GM10248 (cell line): Measurements from ENCODE around the gene DNAJC5.
"Not testable (repeated sequence)": the region's sequence is repeated elsewhere in the genome, so short reads cannot be mapped to it uniquely, and the experiment has no call there.

Experiments
- CTCF ChIA-PET: fragments of 300-600 bp; sonication (Branson Sonifier 250); formaldehyde crosslinking; extraction: SDS; loops from one replicate; lab custom pipeline; 2021; ENCODE audit warnings: antibody characterized with exemption; lab: Yijun Ruan, JAX
- POLR2A ChIA-PET: fragments of 350-650 bp; sonication (Branson Sonifier 250); formaldehyde crosslinking; extraction: SDS; loops from one replicate; lab custom pipeline; 2020; ENCODE audit warnings: antibody characterized with exemption; lab: Yijun Ruan, JAX
- DNase-seq: peaks from one replicate; pipeline ENCODE4 v3.0.0; 2012; ENCODE audit errors: extremely low spot score
- TF ChIP-seq, protein P1 (sequence below): IDR thresholded peaks from 2 replicates; pipeline ENCODE4 v1.5.1; 2012; ENCODE audit warnings: mild to moderate bottlenecking, low read depth; ENCODE audit errors: extremely low read depth, missing control alignments, control extremely low read depth

DNAJC5 gene

DNA sequence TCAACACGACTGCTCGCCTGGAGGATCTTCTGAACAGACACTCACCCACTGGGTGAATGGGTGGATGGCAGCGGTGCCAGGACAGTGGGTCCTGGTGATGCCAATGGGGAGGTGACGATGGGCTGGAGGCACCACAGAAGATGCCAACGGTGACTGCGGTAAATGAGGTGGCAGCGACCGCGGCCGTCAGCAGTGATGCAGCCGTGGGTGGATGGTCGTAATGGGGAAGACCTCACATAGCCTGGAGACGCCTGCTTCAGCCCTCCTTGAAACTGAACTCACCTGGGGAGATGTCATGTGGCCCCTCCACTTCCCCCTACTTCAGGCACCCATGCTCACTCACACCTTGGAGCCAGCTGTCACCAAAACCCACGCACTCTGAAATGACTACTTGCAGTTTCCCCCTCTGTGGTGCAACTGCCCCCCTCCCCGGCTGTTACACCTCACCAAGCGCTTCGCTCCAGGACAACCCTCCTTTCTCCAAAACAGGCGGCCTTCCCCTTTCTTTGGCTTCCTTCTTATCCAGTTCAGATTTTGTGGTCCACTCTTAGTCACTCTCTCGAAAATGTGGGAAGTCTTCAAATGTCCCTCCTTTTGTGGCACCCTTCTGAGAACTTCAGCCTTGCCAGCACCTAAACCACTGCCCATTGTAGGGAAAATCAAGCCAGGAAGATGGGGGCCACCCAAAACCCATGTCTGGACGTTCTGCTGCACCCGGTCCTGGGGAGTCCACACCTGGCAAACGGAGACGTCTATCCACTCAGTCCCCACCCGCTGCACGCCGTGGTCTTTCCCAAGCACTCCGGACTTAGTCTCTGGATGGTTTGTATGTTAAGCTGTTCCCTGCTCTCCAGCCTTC lies 44.0 kb upstream of the DNAJC5 start:
- TF ChIP-seq, protein P1, sequence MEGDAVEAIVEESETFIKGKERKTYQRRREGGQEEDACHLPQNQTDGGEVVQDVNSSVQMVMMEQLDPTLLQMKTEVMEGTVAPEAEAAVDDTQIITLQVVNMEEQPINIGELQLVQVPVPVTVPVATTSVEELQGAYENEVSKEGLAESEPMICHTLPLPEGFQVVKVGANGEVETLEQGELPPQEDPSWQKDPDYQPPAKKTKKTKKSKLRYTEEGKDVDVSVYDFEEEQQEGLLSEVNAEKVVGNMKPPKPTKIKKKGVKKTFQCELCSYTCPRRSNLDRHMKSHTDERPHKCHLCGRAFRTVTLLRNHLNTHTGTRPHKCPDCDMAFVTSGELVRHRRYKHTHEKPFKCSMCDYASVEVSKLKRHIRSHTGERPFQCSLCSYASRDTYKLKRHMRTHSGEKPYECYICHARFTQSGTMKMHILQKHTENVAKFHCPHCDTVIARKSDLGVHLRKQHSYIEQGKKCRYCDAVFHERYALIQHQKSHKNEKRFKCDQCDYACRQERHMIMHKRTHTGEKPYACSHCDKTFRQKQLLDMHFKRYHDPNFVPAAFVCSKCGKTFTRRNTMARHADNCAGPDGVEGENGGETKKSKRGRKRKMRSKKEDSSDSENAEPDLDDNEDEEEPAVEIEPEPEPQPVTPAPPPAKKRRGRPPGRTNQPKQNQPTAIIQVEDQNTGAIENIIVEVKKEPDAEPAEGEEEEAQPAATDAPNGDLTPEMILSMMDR: no peak
- ChIA-PET CTCF (interaction anchor here (0.7 to 4.5 kb wide), 2 partner anchors 13 to 313 kb away, joined by 3 to 27 read pairs; partner anchors contain the start of gene TPD52L2), POLR2A (interaction anchor here (0.7 kb wide), 1 partner anchor 331 kb away, joined by 3 read pairs; no protein-coding TSS in a partner anchor)
- DNase-seq: peak; percentile 93

DNA sequence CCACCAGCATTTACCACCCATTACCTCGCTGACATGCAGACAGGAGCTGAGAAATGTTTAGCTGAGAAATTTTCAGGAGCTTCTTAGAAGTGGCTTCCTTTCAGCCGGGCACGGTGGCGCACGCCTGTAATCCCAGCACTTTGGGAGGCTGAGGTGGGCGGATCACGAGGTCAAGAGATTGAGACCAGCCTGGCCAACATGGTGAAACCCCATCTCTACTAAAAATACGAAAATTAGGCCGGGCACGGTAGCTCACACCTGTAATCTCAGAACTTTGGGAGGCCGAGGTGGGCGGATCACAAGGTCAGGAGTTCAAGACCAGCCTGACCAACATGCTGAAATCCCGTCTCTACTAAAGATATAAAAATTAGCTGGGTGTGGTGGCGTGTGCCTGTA lies 43.4 kb upstream of the DNAJC5 start:
- CTCF ChIA-PET: interaction anchor here (0.7 to 4.5 kb wide), 3 partner anchors 12 to 314 kb away, joined by 3 to 27 read pairs (median 3); partner anchors contain the start of gene TPD52L2
- DNase-seq, POLR2A ChIA-PET: not testable (repeated sequence)

DNA sequence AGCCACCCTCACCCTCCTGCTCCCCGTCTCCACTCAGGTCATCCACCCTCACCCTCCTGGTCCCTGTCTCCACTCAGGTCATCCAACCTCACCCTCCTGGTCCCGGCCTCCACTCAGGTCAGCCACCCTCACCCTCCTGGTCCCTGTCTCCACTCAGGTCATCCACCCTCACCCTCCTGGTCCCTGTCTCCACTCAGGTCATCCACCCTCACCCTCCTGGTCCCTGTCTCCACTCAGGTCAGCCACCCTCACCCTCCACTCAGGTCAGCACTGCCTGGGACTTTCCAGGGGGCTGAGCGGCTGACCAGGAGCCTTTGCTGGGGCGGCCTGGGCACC lies 41.2 kb upstream of the DNAJC5 start:
- POLR2A ChIA-PET, DNase-seq: not testable (repeated sequence)
- CTCF ChIA-PET: interaction anchor here (4.5 kb wide), 1 partner anchor 10 kb away, joined by 27 read pairs; the partner anchor contains the start of gene TPD52L2

GRCh38 chr20:63854069-63854765 lies 40.7 kb upstream of the DNAJC5 start:
- POLR2A ChIA-PET: interaction anchor here (1.4 kb wide), 1 partner anchor 11 kb away, joined by 3 read pairs; the partner anchor contains the start of gene TPD52L2
- peak; percentile 64 for DNase-seq
- CTCF ChIA-PET: interaction anchor here (0.7 to 4.5 kb wide), 3 partner anchors 10 to 317 kb away, joined by 3 to 27 read pairs (median 3); partner anchors contain the start of genes PTK6 and TPD52L2
- TF ChIP-seq, protein P1: no peak

DNA sequence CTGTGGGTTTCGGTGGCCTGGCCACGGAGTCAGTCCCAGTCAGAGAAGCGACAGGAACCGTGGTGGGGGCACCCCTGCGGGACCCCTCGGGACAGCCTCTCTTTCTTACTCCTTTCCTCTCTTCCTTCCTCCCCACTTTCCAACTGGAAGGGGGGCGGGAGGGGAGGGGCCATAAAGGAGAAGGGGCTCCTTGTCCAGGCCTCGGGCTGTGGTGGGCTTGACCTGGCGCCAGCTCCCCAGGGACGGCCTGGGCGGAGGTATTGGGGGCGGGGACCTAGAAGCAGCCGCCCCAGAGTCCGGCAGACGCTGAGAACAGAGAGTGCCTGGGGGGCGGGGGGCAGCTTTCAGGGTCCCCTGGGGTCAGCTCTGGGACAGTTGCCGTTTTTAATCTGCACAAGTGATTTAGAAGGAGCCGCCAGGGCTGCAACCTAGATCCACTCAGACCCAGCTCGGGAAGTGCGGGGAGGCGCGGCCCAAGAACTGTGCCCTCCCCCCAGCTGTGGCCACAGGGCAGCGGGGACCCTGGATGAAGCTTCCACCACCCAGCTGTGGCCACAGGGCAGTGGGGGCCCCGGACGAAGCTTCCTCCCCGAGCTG lies 40.1 kb upstream of the DNAJC5 start:
- ChIA-PET POLR2A (interaction anchor here (1.4 kb wide), 1 partner anchor 10 kb away, joined by 3 read pairs; the partner anchor contains the start of gene TPD52L2), CTCF (interaction anchor here (0.7 to 1.0 kb wide), 3 partner anchors 9 to 317 kb away, joined by 3 read pairs; partner anchors contain the start of gene PTK6)
- TF ChIP-seq, protein P1: no peak
- DNase-seq: no peak

DNA sequence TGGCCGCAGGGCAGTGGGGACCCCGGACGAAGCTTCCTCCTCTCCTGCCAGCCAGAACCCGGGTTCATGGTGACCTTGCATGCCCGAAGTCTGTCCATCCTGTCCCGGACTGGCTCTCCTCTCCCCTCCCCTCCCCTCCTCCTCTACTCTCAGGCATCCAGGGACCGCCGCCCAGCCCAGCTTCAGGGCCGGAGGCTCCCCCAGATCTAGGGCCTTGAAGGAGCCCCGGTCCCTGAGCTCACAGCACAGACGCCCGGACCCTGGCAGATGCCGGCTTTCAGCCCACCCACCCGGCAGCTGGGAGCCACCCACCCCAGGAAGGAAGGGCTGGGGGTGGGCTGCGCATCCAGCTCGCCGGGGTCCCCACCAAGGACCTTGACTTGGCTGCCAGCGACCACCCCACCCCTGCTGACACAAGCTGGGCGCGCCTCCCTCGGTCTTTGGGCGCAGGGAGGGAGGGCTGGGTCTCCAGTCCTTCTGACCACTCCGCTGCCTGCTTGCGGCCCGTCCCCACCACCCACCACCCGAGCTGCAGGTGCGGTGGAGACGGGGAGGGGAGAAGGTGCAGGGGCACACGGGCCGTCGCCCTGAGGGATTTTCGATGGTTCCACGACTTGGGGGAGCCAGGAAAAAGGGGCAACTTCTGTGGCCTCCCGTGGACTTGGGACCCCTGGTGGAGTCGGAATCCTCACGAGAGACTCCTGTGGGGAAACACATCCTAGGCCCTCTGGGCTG lies 39.4 kb upstream of the DNAJC5 start:
- POLR2A ChIA-PET: interaction anchor here (1.4 kb wide), 1 partner anchor 10 kb away, joined by 3 read pairs; the partner anchor contains the start of gene TPD52L2
- DNase-seq: no peak
- CTCF ChIA-PET: interaction anchor here (0.8 to 1.0 kb wide), 2 partner anchors 8 to 110 kb away, joined by 3 read pairs; no protein-coding TSS in a partner anchor
- TF ChIP-seq, protein P1: no peak
